Measurements from ENCODE around the gene CDH23.

GRCh38 chr10:71627230-71627939 is 230.7 kb downstream of the CDH23 start:
- TF ChIP-seq CTCF (IDR thresholded peaks at IDR 0.05) (no peak), POLR2A (IDR thresholded peaks at IDR 0.05) (no peak)
